Activated CD8-positive, alpha-beta memory T cell treated with anti-CD3 and anti-CD28 coated beads for 36 hours (primary cell): ENCODE results near the gene GAREM1. TPM values are rescaled to one million over a fixed set of nuclear protein-coding genes. Genes with fewer than 3 reads are reported as not detected.

ENCODE experiments used
- CTCF ChIA-PET: fragments of 350-600 bp; sonication (Branson Sonifier 250); formaldehyde crosslinking; loops from one replicate; lab custom pipeline; 2021; ENCODE audit warnings: antibody characterized with exemption; lab: Charles Lee
- POLR2A ChIA-PET: fragments of 350-600 bp; sonication (Branson Sonifier 250); formaldehyde crosslinking; loops from one replicate; lab custom pipeline; 2021; ENCODE audit warnings: antibody characterized with exemption; lab: Charles Lee
- total RNA-seq, 2 experiments: library from RNA; stranded (reverse); gene quantifications; one replicate each; pipeline ENCODE4 v1.2.3, GENCODE V29; 2021

The GAREM1 gene
- total RNA-seq, 2 experiments from 2014 or later: 0.04 TPM; not detected in 1

DNA sequence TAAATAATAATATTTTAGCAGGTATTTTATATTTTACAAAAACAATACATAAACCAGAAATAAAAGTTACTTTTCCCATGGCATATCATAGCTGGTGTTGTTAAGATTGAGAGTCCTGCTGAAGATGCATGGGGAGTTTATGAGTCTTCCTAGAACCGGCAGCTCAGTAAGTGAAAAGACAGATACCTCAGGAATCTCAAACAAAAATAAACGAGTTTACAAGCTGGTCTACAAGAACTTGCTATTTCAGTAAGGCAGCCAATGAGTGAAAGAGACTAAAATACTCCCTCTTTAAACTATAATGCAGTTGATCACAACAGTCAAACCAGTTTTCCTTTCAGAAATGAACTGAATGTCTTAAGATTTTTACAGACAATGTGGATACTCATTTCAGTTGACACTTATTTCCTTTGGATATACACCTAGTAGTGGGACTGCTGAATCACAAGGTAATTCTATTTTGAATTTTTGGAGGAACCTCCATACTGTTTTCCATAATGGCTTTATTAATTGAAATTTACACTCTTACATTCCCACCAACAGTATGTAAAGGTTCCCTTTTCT, 8.9 kb downstream of the GAREM1 start:
- ChIA-PET POLR2A (no interaction called here), CTCF (no interaction called here)

DNA sequence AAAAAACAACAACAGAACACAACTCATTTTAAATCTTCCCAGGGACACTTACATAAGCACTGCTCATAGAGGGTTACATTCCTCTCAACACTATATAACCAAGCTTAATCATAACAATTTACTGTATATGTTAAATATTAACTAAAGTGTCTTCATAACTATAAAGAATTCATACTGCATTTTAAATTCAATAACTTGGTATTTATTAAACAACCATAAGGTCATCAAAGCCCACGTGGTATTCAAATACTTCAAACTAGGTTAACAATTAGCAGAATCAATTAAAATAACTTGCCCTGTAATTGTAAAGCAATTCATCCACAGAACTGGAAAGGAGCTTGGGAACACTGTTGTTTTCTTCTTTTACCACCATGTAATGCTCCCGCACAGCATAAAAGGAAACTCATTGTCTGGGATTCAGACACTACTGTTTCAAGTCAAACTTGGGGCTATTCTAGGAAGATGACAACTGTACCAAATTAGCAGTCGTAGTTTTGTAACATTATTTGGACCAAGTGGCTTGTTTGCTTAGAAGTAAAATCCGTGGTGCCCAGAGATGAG, 10.4 kb downstream of the GAREM1 start:
- ChIA-PET POLR2A (no interaction called here), CTCF (no interaction called here)

DNA sequence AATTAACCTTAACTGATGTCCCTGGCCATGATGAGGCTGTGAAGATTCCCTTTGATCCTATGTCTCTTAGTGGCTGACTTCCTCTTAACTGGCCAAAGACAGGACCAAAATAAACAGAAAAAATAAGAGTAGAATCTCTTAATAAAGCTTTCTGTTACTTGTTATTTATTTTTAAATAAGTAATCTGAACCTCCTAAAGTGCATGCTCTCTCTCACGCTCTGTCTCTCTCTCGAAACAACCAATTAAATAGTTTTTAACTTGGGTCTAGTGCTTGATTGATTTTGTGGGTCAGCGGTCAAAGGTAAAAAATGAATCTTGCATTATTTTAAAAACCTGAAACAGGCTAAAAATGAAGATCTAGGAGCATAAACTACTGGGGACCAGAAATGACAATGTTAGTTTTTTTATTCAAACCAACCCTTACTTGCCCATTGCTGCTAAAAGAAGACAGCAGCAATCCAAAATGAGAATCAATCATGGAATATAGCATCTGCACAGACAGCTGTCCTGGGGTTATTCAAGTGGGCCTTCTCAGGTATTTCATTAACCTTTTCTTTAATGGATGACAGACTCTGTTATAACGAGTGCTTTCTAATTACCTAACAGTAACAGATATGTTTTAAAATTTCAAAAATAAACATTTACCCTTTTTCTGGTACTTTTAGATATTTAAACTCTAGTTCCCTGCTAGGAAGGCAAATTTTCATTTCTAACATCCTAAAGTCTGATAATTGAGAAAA, 11.2 kb downstream of the GAREM1 start:
- POLR2A ChIA-PET: no interaction called here
- CTCF ChIA-PET: no interaction called here

DNA sequence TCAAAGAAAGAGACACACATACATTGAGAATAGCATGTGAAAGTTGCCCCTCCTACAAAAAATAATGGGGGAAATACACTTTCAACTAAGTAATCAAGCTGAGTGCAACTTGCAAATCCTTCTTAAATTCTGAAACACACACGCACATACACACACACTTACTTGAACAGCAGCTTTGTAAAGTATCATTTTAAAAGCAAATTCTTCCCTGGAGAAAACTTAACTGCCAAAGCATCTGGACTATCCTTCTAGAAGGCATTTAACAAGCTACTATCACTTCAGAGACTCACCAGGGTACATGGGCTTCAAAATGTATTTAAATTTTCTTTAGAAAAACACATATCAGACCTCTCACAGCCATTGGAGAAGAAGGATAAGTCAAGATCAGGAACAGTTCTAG, 15.3 kb downstream of the GAREM1 start:
- ChIA-PET POLR2A (no interaction called here), CTCF (no interaction called here)

DNA sequence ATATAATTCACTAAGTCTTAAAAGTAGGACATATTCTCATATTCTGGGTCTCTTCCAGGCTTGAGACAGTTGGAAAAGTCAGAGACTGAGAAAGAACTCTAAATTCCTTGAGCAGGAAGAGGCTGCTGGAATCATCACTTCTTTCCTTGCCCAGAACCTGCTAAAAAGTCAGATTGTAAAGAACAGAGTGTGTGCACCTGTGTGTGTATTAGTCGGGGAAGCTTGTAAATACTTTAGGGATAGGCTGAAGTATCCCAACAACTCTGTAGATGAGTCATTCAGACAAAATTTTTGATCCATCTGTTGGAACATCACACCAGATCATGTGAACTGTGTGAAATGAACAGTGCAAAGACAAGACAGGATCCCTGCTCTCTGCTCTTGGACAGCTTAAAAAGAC, 16.1 kb downstream of the GAREM1 start:
- ChIA-PET POLR2A (no interaction called here), CTCF (no interaction called here)

DNA sequence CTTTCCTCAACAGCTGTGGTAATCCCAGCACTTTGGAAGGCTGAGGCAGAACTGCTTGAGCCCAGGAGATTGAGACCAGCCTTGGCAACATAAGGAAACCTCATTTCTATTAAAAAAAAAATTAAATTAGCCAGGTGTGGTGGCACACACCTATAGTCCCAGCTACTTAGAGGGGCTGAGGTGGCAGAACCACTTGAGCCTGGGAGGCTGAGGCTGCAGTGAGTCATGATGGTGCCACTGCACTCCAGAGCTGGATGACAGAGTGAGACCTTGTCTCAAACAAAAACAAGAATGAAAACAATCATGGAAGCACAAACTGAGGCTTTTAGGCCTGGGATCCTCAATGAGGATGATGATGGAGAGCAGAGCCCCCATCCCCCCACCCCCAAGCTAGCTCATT, 19.8 kb downstream of the GAREM1 start:
- CTCF ChIA-PET: no interaction called here
- POLR2A ChIA-PET: no interaction called here

DNA sequence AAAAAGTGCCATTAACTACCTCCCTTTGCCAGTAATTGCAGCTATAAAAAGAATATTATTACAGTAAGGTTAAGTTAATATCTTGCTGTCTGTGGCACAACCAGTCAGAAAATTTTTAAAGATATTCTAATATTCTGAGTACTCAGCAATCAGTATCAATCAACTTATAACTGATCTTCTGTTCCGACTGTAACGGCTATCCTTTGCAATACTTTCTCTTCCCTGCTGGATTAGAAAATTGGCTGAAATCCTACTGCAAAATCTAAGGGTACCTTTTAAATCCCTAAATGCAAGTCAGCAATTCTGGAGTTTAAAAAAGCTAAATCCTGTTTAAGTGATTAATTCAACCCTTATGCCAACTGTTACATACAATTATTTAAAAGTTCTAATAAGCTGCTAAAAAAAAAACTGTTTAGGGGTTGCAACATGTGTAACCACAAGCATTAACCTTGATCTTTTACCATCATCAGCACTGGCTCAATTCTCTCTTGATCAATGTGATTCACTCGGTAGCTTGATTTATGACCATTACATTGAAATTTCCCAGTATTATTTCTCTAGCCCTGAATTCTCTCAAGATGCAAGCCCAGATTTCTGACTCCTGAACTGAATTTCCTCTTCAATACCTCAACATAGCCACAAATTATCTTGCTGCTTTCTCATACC, 20.5 kb downstream of the GAREM1 start:
- CTCF ChIA-PET: no interaction called here
- POLR2A ChIA-PET: no interaction called here

DNA sequence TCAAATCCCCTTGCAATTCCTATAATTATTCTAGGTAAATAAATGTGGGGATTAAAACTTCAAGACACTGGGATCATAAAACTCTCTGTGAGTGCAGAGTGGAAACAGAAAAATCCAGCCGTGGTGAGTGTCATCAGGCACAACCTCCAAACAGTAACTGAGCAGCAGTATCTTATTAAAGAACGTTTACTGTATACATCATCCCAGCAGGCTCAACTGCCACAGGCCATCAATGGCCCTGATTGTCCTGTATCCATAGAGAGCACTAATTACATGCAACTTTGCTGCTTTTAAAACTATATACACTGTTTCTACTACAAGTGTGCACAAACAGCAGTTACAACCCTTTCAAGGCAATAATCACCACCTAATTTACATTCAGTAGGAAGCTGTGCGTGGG, 23.9 kb downstream of the GAREM1 start:
- CTCF ChIA-PET: no interaction called here
- POLR2A ChIA-PET: no interaction called here

DNA sequence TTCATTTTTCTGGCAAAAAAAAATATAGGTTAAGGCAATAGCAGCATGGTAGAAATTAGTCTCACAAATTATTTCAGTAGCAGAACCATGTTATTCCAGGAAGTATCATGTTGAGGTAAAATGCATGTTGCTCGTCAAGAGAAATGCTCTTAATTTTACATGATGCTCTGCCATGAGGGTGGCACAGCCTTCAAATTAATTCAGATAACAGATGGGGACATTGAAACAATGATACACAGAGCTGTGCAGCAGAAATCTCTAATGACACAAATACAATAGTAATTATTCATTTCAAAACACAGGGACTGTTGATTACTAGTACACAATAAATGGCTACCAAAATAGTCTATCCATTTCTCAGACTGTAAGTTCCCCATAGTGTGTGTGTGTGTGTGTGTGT, 24.8 kb downstream of the GAREM1 start:
- ChIA-PET CTCF (interaction anchor here (0.6 kb wide), 1 partner anchor 855 kb away, joined by 3 read pairs; no protein-coding TSS in a partner anchor), POLR2A (no interaction called here)

DNA sequence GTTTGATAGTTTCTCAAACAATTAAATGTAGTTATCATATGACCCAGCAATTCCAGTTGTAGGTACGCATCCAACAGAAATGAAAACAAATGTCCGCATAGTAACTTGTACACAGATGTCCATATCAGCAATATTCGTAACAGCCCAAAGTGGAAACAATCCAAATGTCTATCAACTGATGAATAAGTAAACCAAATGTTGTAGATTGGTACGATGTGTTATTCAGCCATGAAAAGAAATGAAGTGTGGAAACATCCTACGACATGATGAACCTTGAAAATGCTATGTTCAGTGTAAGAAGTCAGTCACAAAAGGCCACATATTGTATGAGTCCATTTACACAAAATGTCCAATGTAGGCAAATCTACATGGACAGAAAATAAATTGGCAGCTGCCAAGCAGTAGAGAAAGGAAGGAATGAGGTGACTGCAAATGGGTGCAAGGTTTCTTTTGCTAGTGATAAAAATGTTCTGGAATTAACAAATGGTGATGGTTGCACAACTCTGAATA, 26.9 kb downstream of the GAREM1 start:
- ChIA-PET POLR2A (no interaction called here), CTCF (no interaction called here)

DNA sequence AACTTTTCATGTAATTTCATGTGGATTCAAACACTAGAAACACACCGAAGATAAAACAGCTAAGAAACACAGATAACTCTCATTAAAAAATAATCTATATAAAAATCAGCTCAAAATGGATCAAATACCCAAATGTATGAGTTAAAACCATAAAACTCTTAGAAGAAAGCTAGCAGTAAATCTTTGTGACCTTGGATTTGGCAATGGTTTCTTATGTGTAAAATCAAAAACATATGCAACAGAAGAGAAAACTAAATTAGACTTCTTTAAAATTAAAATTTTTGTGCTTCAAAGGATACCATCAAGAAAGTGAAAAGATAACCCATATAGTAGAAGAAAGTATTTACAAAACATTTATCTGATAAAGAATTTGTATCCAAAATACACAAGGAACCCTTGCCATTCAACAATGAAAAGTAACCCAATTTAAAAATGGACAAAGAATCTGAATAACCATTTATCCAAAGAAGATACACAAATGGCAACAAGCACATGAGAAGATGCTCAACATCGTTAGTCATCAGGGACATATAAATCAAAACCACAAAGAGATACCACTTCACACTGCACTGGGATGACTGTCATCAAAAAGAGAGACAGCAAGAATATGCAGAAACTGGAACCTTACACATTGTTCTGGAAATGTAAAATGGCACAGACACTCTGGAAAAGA, 27.5 kb downstream of the GAREM1 start:
- ChIA-PET CTCF (no interaction called here), POLR2A (no interaction called here)

DNA sequence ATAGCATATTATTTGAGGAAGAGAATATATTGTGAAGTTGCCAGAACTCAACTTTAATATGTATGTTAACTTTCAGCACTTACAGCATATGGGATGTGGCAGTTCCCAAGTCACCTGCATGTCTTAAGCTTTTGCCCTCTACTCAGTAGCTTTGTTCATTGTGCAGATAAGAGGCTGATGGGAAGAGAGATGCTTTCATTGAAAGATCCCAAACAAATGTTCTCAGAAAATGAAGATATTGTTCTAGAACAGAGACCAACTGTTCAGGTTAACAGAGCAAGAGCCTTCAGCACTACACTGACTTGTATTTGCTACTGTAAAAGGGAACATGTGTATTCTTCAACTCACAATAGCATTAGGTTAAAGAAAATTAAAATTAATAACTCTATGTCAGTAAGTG, 28.1 kb downstream of the GAREM1 start:
- ChIA-PET CTCF (no interaction called here), POLR2A (no interaction called here)

DNA sequence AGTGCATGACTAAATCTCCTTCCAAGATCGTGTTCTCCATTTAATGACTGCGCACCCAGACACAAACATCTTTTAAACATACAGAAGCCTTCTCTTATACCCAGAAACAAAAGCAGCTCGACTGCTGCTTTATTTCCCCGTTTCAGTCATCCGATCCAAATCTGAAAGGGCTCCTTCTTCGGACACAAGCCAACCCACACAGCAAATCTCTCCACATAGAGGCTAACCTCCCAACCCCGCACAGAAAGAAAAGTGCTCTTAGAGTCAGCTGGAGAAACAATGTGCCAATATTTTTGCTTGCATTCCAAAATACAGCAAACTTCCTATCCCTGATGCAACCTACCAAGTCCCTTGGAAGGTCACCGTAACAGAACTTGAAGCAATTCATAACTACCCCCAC, 29.1 kb downstream of the GAREM1 start:
- ChIA-PET POLR2A (no interaction called here), CTCF (no interaction called here)

DNA sequence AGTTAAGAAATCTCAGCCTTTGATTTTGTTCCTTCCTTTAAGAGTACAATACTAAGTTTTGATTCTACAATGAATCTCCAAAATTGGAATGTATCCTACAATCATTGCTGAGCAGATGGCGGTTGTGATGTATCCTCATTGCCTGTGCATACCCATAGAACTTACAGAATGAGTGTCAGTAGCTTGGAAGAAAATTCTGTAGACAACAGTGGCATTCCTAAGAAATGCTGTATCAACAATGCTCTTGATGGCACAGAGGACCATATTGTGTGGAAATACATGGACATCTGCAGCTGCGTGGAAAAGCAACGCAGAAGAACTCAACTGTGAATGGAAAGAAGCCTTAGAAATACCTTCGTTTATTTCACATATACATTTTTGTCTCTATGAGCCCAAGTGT, 30.2 kb downstream of the GAREM1 start:
- CTCF ChIA-PET: interaction anchor here (1.2 kb wide), 1 partner anchor 109 kb away, joined by 3 read pairs; no protein-coding TSS in a partner anchor
- POLR2A ChIA-PET: no interaction called here

DNA sequence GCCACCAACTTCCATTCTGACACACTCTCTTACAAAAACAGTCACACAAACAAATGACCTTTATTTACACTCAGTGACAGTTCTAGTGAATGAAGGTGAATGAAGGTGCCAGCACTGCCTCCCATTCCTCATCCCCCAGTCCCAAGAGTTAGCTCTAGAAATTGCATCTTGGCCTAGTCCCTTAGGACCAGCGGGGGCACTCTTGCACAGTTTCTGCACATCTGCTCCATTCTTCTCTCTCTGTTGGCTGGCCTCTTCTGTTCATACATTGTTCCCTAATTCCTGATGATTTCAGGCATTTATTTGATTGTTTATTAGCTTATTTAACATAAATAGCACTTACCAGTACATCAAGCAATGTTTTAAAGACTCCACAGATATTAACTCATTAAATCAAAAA, 30.9 kb downstream of the GAREM1 start:
- ChIA-PET POLR2A (no interaction called here), CTCF (interaction anchor here (1.2 kb wide), 1 partner anchor 109 kb away, joined by 3 read pairs; no protein-coding TSS in a partner anchor)

DNA sequence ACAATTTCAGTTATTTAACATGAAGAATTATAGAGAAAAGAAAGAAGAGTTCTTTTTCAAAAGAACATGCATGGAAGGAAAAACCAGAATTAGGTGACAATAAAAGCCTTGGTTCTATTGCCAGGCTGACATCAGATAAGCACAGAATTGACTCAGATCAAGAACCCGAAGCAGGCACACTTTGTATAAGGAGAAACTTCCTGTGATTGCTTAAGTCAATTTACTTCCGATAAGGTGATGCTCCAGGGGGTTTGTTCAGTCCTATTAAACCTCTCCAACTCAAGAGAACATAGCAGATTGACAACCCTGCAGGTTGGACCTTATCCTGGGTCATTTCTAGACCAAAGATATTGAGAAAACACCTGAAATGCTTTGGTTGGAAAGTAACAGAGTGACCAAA, 31.4 kb downstream of the GAREM1 start:
- ChIA-PET CTCF (interaction anchor here (1.2 kb wide), 1 partner anchor 110 kb away, joined by 3 read pairs; no protein-coding TSS in a partner anchor), POLR2A (no interaction called here)

DNA sequence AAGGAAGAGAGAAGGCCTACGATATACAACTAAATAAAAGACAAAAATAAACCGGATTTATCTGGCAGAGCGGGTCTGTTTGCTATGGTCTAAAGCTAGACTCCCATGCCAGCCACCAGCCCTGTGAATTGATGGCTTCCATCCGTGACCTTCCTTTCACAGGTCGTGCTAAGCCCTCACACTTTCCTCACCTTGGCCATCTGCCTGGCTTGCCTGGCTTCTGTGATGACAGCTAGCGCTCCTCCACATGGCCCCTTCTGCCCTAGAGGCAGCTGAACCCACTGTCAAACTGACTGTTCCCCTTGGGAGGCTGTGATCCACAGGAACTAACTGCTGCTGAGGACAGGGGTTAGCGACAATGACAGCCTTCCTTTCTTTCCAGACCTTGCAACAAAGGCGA, 32.5 kb downstream of the GAREM1 start:
- POLR2A ChIA-PET: no interaction called here
- CTCF ChIA-PET: no interaction called here

DNA sequence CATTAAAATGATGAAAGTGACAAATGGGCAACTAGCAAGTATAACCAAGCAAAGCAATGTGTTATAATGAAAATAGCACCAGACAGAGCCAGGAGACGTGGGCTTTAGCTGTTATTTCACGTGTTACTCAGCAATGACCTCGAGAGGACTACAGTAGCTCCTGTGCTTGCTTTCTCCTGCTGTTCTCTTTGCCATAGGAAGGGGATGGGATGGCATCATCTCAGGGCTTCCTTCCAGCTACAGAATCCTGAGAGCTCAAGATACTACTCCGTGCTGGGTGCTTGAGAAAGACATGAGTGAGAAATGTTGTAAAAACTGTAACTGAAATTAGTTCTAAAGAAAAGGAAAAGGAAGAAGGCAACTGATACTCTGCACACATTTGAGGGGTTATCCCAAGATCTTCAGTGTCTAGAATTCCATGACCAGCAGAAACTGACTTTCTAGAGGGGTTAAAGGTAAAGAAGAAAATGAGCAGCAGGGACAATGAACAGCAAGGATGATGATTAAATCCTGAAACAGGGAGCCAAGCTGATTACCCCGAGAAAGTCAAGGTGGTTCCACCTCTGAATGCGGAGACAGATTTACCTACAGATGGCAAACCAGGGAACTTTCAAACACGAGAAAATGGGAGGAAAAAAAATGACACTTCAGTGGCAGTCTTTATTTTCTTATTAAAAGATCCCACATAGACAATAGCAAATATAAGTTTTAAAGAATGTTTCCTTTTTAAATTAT, 33.4 kb downstream of the GAREM1 start:
- POLR2A ChIA-PET: no interaction called here

More for the DNA sequence above, 33.4 kb downstream of the GAREM1 start:
- CTCF ChIA-PET: no interaction called here
